ENCODE data around the gene HHIP.
"Not testable (repeated sequence)": the region's sequence is repeated elsewhere in the genome, so short reads cannot be mapped to it uniquely, and the experiment has no call there.

HHIP gene

DNA sequence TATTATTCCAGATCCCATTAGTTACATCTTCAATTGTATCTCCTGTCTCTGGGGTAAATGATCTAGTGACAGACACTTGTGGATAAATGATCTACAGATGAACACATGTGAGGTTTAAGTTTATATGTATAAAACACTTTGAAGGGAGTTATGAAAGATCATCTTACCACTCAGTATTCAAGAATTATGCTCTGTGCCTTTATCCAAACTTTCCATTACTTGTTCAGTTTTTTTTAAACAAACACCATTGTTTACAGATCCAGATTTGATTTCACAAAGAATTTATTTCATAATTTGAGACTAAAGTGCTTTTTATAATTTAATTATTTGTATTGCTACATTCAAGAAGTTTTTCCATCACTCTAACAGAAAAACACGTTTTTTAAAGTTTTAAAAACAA, 142.5 kb downstream of the HHIP start:
- no peak for ATAC-seq
- TF ChIP-seq ZFP30 (CRISPR knock-in tag; IDR thresholded peaks at IDR 0.05) (no peak), GLIS3 (CRISPR knock-in tag; IDR thresholded peaks at IDR 0.05) (no peak), ZNF565 (CRISPR knock-in tag; conservative IDR thresholded peaks at IDR 0.05; ENCODE audit: low read depth) (no peak), OSR1 (CRISPR knock-in tag; IDR thresholded peaks at IDR 0.05) (no peak), TOX (CRISPR knock-in tag; IDR thresholded peaks at IDR 0.05; ENCODE audit: borderline replicate concordance) (no peak), TCF4 (CRISPR knock-in tag; IDR thresholded peaks at IDR 0.05; ENCODE audit: borderline replicate concordance) (no peak)

DNA sequence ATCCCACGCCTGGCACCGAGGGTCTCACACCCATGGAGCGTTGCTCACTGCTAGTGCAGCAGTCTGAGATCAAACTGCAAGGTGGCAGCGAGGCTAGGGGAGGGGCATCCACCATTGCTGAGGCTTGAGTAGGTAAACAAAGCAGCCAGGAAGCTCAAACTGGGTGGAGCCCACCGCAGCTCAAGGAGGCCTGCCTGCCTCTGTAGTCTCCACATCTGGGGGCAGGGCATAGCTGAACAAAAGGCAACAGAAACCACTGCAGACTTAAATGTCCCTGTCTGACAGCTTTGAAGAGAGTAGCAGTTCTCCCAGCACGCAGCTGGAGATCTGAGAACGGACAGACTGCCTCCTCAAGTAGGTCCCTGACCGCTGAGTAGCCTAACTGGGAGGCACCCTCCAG, 146.0 kb downstream of the HHIP start:
- ATAC-seq = not testable (repeated sequence)
